ENCODE results near the gene AGBL5. TPM values are rescaled to one million over a fixed set of nuclear protein-coding genes. Genes with fewer than 3 reads are reported as not detected.

Gene AGBL5
- total and polyA plus RNA-seq, 2 of the 13 experiments (the other 11 are each of a cell fraction or from before 2014, with no cell fraction given) = 55.9 to 73.3 TPM

GRCh38 chr2:27032495-27033252 is 18.8 kb upstream of the AGBL5 start, which contains the start of gene TMEM214 (continued):
- TF ChIP-seq TFDP1 (CRISPR knock-in tag; IDR thresholded peaks at IDR 0.05; ENCODE audit: borderline replicate concordance) (peak; percentile 89), NONO (IDR thresholded peaks at IDR 0.05) (no peak), NONO (CRISPR knock-in tag; conservative IDR thresholded peaks at IDR 0.05) (peak; percentile 19; the same call in 1 of the 2 replicates), CEBPG (CRISPR knock-in tag; IDR thresholded peaks at IDR 0.05) (no peak), ZNF7 (CRISPR knock-in tag; IDR thresholded peaks at IDR 0.05) (no peak), MIXL1 (CRISPR knock-in tag; IDR thresholded peaks at IDR 0.05) (0 out of 2 replicates have a peak, but pooled peaks have one; percentile 12), PBX3 (CRISPR knock-in tag; IDR thresholded peaks at IDR 0.05; ENCODE audit: borderline replicate concordance) (no peak), GATAD2A (CRISPR knock-in tag; IDR thresholded peaks at IDR 0.05) (peak; percentile 41; the same call in 1 of the 2 replicates), CHCHD3 (CRISPR knock-in tag; IDR thresholded peaks at IDR 0.05) (no peak), KLF16 (CRISPR knock-in tag; IDR thresholded peaks at IDR 0.05) (peak in 1 of 2 experiments; percentile 88; a peak in 2 of 4 replicates), ZFYVE20 (CRISPR knock-in tag; IDR thresholded peaks at IDR 0.05; ENCODE audit: borderline replicate concordance, low read depth) (no peak), FOXJ3 (CRISPR knock-in tag; IDR thresholded peaks at IDR 0.05; ENCODE audit: borderline replicate concordance) (0 out of 2 replicates have a peak, but pooled peaks have one; percentile 53), ZBTB21 (CRISPR knock-in tag; IDR thresholded peaks at IDR 0.05) (no peak), DNMT3B (CRISPR knock-in tag; conservative IDR thresholded peaks at IDR 0.05) (peak; percentile 93; the same call in 1 of the 2 replicates), ZNF549 (CRISPR knock-in tag; IDR thresholded peaks at IDR 0.05) (no peak), STAT5B (CRISPR knock-in tag; IDR thresholded peaks at IDR 0.05) (no peak), ZNF580 (CRISPR knock-in tag; IDR thresholded peaks at IDR 0.05; ENCODE audit: borderline replicate concordance, low read depth) (peak; percentile 85; the same call in 1 of the 2 replicates), PRMT3 (CRISPR knock-in tag; IDR thresholded peaks at IDR 0.05; ENCODE audit: borderline replicate concordance, low read depth) (no peak), PHF21A (CRISPR knock-in tag; IDR thresholded peaks at IDR 0.05) (peak; percentile 39; the same call in 1 of the 2 replicates), SMYD3 (CRISPR knock-in tag; IDR thresholded peaks at IDR 0.05) (peak; percentile 80), SCMH1 (CRISPR knock-in tag; IDR thresholded peaks at IDR 0.05; ENCODE audit: borderline replicate concordance) (no peak), HNRNPL (IDR thresholded peaks at IDR 0.05; ENCODE audit: low read depth, low read length) (no peak), IRF1 (CRISPR knock-in tag; IDR thresholded peaks at IDR 0.05; ENCODE audit: low read depth) (no peak)
- TF ChIP-seq, protein P1, sequence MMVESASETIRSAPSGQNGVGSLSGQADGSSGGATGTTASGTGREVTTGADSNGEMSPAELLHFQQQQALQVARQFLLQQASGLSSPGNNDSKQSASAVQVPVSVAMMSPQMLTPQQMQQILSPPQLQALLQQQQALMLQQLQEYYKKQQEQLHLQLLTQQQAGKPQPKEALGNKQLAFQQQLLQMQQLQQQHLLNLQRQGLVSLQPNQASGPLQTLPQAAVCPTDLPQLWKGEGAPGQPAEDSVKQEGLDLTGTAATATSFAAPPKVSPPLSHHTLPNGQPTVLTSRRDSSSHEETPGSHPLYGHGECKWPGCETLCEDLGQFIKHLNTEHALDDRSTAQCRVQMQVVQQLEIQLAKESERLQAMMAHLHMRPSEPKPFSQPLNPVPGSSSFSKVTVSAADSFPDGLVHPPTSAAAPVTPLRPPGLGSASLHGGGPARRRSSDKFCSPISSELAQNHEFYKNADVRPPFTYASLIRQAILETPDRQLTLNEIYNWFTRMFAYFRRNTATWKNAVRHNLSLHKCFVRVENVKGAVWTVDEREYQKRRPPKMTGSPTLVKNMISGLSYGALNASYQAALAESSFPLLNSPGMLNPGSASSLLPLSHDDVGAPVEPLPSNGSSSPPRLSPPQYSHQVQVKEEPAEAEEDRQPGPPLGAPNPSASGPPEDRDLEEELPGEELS (CRISPR knock-in tag; IDR thresholded peaks at IDR 0.05) = 0 out of 2 replicates have a peak, but pooled peaks have one; percentile 39

All from HepG2 (cell line).